ENCODE data around the gene KRT75.

GRCh38 chr12:52387859-52388258, 46.3 kb downstream of the KRT75 start:
- TF ChIP-seq CTCF (IDR thresholded peaks at IDR 0.05) = no peak
- TF ChIP-seq POLR2AphosphoS5 (IDR thresholded peaks at IDR 0.05) = no peak
